HepG2 (cell line): ENCODE measurements around the gene NME9. TPM values are rescaled to one million over a fixed set of nuclear protein-coding genes. Genes with fewer than 3 reads are reported as not detected.

ENCODE experiments used
- ATAC-seq: fragments of 200-7000 bp; cut with Tn5 transposase; 3 replicates; pipeline ENCODE4 v1.9.1; 2020; ENCODE audit warnings: mild to moderate bottlenecking, moderate library complexity
- BruUV-seq: library from RNA; stranded (reverse); fragments of 400-500 nt; replicated peaks from 2 replicates; lab custom pipeline; 2021; lab: Mats Ljungman, UMichigan
- CTCF ChIA-PET: fragments of 300-600 bp; formaldehyde crosslinking; extraction: SDS; loops from one replicate; lab custom pipeline; 2021; ENCODE audit warnings: low total read pairs, inconsistent platforms, low intra/inter-chr PET ratio; lab: Yijun Ruan, JAX
- POLR2A ChIA-PET: fragments of 350-600 bp; sonication (Branson Sonifier 250); formaldehyde crosslinking; loops from one replicate; lab custom pipeline; 2020; ENCODE audit warnings: antibody characterized with exemption, inconsistent platforms; lab: Yijun Ruan, JAX
- DNase-seq: peaks from one replicate; pipeline ENCODE4 v3.0.0-alpha.2; 2015; ENCODE audit warnings: low spot score
- FAIRE-seq: peaks from 3 replicates; lab custom pipeline; 2011; peaks lifted over from hg19 to GRCh38; lab: Jason Lieb, UNC
- H2AFZ ChIP-seq: one replicate; pipeline ENCODE4 v1.6.1; 2011; ENCODE audit warnings: low read length, inconsistent platforms
- H3K27ac ChIP-seq: fragments of 300-600 bp; 3 replicates; pipeline ENCODE4 v1.8.0; 2011; ENCODE audit warnings: mixed run types, mild to moderate bottlenecking, mixed read lengths, low read length, inconsistent platforms; ENCODE audit not compliant: insufficient read depth; ENCODE audit errors: extremely low read length
- H3K27me3 ChIP-seq, 2 experiments: fragments of 200-600 bp in 1 of 2; 2 replicates in 1 of 2; 3 replicates in 1 of 2; pipeline versions ENCODE4 v1.6.0 to v1.8.0; 2011; ENCODE audit warnings: low read length in 2 of 2, mild to moderate bottlenecking in 2 of 2, moderate library complexity in 2 of 2, inconsistent platforms in 1 of 2; ENCODE audit not compliant: insufficient read depth in 2 of 2, control insufficient read depth in 1 of 2
- H3K36me3 ChIP-seq, 2 experiments: fragments of 200-600 bp in 1 of 2; replicated peaks in 1 of 2; 2 replicates in 1 of 2; 3 replicates in 1 of 2; pipeline versions ENCODE4 v1.5.1 to v1.8.0; 2011; ENCODE audit warnings: low read length in 2 of 2, inconsistent platforms in 1 of 2; ENCODE audit not compliant: insufficient read depth in 2 of 2, control insufficient read depth in 1 of 2
- H3K4me1 ChIP-seq: 2 replicates; pipeline ENCODE4 v1.5.1; 2012; ENCODE audit warnings: low read length, inconsistent platforms; ENCODE audit not compliant: insufficient read depth
- H3K4me2 ChIP-seq: 2 replicates; pipeline ENCODE4 v1.6.0; 2011; ENCODE audit warnings: low read depth, low read length, inconsistent platforms
- H3K4me3 ChIP-seq, 3 experiments: fragments of 200-600 bp in 1 of 3; sonication (generic), shearing (Covaris generic) in 1 of 3; replicated peaks in 1 of 3; 2 replicates each; pipeline ENCODE4 v1.5.1; 2011 to 2016; ENCODE audit warnings: low read length in 3 of 3, inconsistent platforms in 2 of 3, low read depth in 2 of 3, mild to moderate bottlenecking in 2 of 3, control low read depth in 1 of 3, mixed read lengths in 1 of 3; ENCODE audit not compliant: insufficient read depth in 1 of 3
- H3K79me2 ChIP-seq: one replicate; pipeline ENCODE4 v1.6.1; 2011; ENCODE audit warnings: low read length, inconsistent platforms; ENCODE audit not compliant: insufficient read depth
- H3K9ac ChIP-seq: 2 replicates; pipeline ENCODE4 v1.6.0; 2011; ENCODE audit warnings: mild to moderate bottlenecking, low read depth, low read length, inconsistent platforms; ENCODE audit not compliant: insufficient read depth
- H3K9me3 ChIP-seq: 2 replicates; pipeline ENCODE4 v1.5.1; 2012; ENCODE audit warnings: mild to moderate bottlenecking, low read length
- H4K20me1 ChIP-seq: 2 replicates; pipeline ENCODE4 v1.6.0; 2011; ENCODE audit warnings: inconsistent platforms, mild to moderate bottlenecking, low read length, moderate library complexity; ENCODE audit not compliant: insufficient read depth
- ARHGAP35 ChIP-seq: sonication (generic); formaldehyde crosslinking; IDR thresholded peaks from 2 replicates; pipeline ENCODE4 v1.9.0; 2022; ENCODE audit warnings: mild to moderate bottlenecking, inconsistent platforms, moderate library complexity, missing genetic modification reagents, borderline replicate concordance
- IKZF1 ChIP-seq: fragments of 450-650 bp; IDR thresholded peaks from 2 replicates; pipeline ENCODE4 v1.7.1; 2016
- MED13 ChIP-seq: sonication (generic); formaldehyde crosslinking; IDR thresholded peaks from 2 replicates; pipeline ENCODE4 v1.5.0; 2020; ENCODE audit warnings: missing genetic modification reagents
- NPAS2 ChIP-seq: sonication (generic); formaldehyde crosslinking; IDR thresholded peaks from 2 replicates; pipeline ENCODE4 v1.8.0; 2022; ENCODE audit warnings: mild to moderate bottlenecking, missing genetic modification reagents, borderline replicate concordance
- SSRP1 ChIP-seq: IDR thresholded peaks from 2 replicates; pipeline ENCODE4 v1.6.1; 2016; ENCODE audit warnings: control low read depth
- ZBTB7B ChIP-seq: sonication (generic); formaldehyde crosslinking; IDR thresholded peaks from 2 replicates; pipeline ENCODE4 v1.4.0; 2020; ENCODE audit warnings: missing genetic modification reagents
- ZFP1 ChIP-seq: IDR thresholded peaks from 2 replicates; pipeline ENCODE4 v1.6.1; 2016
- ZNF138 ChIP-seq: sonication (generic); formaldehyde crosslinking; IDR thresholded peaks from 2 replicates; pipeline ENCODE4 v1.5.0; 2020; ENCODE audit warnings: mild to moderate bottlenecking, low read depth, missing genetic modification reagents
- ZNF317 ChIP-seq: sonication (generic); formaldehyde crosslinking; IDR thresholded peaks from 2 replicates; pipeline ENCODE4 v1.5.0; 2020; ENCODE audit warnings: mild to moderate bottlenecking, missing genetic modification reagents
- ZNF704 ChIP-seq: sonication (generic); formaldehyde crosslinking; IDR thresholded peaks from 2 replicates; pipeline ENCODE4 v1.8.1; 2023; ENCODE audit warnings: mild to moderate bottlenecking, inconsistent platforms, moderate library complexity, missing genetic modification reagents, borderline replicate concordance
- WGBS: methylation state at CpG from one replicate; pipeline ENCODE4 v1.1.6; 2017; ENCODE audit warnings: low lambda C conversion rate; 5-methylcytosine and 5-hydroxymethylcytosine counted together
- in situ Hi-C: cut with HindIII; loops from 2 replicates; pipeline ENCODE4 v1.10.0; 2017; ENCODE audit warnings: low pct_unique_long_range_greater_than_20kb; ENCODE audit not compliant: extremely low pct_ligation_motif_present
- intact Hi-C: fragments of 100-400 bp; cut with micrococcal nuclease; formaldehyde crosslinking; loops from one replicate; pipeline ENCODE4 v1.10.0; 2022; ENCODE audit not compliant: unreplicated experiment
- polyA plus RNA-seq, 8 experiments: library from polyadenylated mRNA; depleted of rRNA in 3 of 8; stranded (reverse) in 7 of 8; unstranded in 1 of 8; fragments of >200 nt; fragmentation: Illumina TruSeq in 4 of 8; extraction: Trizol in 4 of 8; gene quantifications; 2 replicates each; pipeline versions ENCODE4 v1.2.1 to v1.2.3, GENCODE V29; 2011 to 2016; ENCODE audit warnings: low read depth in 4 of 8, missing spikeins in 1 of 8, mixed read lengths in 1 of 8; ENCODE audit not compliant: insufficient read depth in 1 of 8
- total RNA-seq, 5 experiments: library from RNA; depleted of rRNA; stranded (reverse); fragments of >200 nt; fragmentation: Illumina TruSeq; extraction: Trizol; gene quantifications; 2 replicates each; pipeline ENCODE4 v1.2.3, GENCODE V29; 2016; ENCODE audit warnings: low read depth in 1 of 5
- TF ChIP-seq, protein P1 (sequence below): sonication (generic); formaldehyde crosslinking; IDR thresholded peaks from 2 replicates; pipeline ENCODE4 v1.5.0; 2020; ENCODE audit warnings: missing genetic modification reagents, mild to moderate bottlenecking, borderline replicate concordance
- TF ChIP-seq, protein P2 (sequence below): IDR thresholded peaks from 2 replicates; pipeline ENCODE4 v1.6.1; 2016
- TF ChIP-seq, protein P3 (sequence below): sonication (generic); formaldehyde crosslinking; IDR thresholded peaks from 2 replicates; pipeline ENCODE4 v1.8.0; 2022; ENCODE audit warnings: mild to moderate bottlenecking, missing genetic modification reagents, borderline replicate concordance

Gene NME9
- total and polyA plus RNA-seq, 2 of the 13 experiments (the other 11 are each of a cell fraction or from before 2014, with no cell fraction given) = not detected

DNA sequence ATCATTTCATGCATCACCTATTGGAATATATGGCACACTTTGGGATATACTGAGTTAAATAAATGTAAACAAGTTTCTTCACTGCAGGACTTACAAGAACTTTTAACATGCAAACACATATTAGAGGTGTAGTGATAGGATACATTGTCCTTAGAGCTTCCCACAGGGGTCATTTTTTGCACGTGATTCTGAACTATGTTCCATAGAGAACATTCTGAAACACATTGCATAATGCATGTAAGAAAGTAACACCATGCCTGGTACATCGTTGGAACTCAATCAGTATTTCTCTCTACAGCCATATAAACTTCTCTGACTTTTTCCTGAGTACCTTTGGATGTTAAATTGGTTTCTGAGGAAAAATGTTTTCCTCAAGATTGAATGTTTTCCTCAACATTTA lies 47.0 kb upstream of the NME9 start (continued):
- TF ChIP-seq ARHGAP35 = no peak
- TF ChIP-seq NPAS2 (CRISPR knock-in tag) = no peak
- TF ChIP-seq, protein P1, sequence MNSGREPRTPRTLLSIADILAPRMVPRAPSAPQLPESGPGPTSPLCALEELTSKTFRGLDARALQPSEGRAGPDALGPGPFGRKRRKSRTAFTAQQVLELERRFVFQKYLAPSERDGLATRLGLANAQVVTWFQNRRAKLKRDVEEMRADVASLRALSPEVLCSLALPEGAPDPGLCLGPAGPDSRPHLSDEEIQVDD (CRISPR knock-in tag) = no peak
- TF ChIP-seq ZNF317 (CRISPR knock-in tag) = no peak
- TF ChIP-seq, protein P2, sequence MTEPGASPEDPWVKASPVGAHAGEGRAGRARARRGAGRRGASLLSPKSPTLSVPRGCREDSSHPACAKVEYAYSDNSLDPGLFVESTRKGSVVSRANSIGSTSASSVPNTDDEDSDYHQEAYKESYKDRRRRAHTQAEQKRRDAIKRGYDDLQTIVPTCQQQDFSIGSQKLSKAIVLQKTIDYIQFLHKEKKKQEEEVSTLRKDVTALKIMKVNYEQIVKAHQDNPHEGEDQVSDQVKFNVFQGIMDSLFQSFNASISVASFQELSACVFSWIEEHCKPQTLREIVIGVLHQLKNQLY (CRISPR knock-in tag) = no peak
- TF ChIP-seq MED13 (CRISPR knock-in tag) = no peak

- Histone ChIP-seq H3K27me3 (no peaks in the 10 kb centered on the region), H2AFZ (no peak overlapping the region), H3K79me2 (no peaks in the 10 kb centered on the region), H3K4me1 (no peaks in the 10 kb centered on the region), H3K27ac (no peak overlapping the region), H3K4me3 (no peak overlapping the region)
- no peak for FAIRE-seq
- TF ChIP-seq ZBTB7B (CRISPR knock-in tag) (no peak), SSRP1 (CRISPR knock-in tag) (no peak), ZNF704 (CRISPR knock-in tag) (no peak), ZFP1 (CRISPR knock-in tag) (no peak), ZNF138 (CRISPR knock-in tag) (no peak), IKZF1 (no peak)
- TF ChIP-seq, protein P3, sequence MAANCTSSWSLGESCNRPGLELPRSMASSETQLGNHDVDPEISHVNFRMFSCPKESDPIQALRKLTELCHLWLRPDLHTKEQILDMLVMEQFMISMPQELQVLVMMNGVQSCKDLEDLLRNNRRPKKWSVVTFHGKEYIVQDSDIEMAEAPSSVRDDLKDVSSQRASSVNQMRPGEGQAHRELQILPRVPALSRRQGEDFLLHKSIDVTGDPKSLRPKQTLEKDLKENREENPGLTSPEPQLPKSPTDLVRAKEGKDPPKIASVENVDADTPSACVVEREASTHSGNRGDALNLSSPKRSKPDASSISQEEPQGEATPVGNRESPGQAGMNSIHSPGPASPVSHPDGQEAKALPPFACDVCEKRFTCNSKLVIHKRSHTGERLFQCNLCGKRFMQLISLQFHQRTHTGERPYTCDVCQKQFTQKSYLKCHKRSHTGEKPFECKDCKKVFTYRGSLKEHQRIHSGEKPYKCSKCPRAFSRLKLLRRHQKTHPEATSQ (CRISPR knock-in tag) = no peak
- TF ChIP-seq, all 625 proteins: peak for 0
- intact Hi-C loops (no loop called here), in situ Hi-C loops (no loop called here)
- CTCF ChIA-PET = no interaction called here
- H3K4me2 ChIP-seq = no peak overlapping the region
- POLR2A ChIA-PET = no interaction called here
- H3K9ac ChIP-seq = no peak overlapping the region
- no peak for ATAC-seq
- H4K20me1 ChIP-seq = no peaks in the 10 kb centered on the region
- no TSS peak for BruUV-seq
- no peak for DNase-seq
- H3K36me3 ChIP-seq = peaks cover 0 to 1% of the 10 kb centered on the region in 2 experiments; a peak in 1 of 5 replicates
- no peaks in the 10 kb centered on the region for H3K9me3 ChIP-seq
- WGBS = 93% methylated on average over 4 of the region's 4 CpGs
Measured at GRCh38 chr3:138375447-138375846, 45.8 kb upstream of the NME9 start.
